Adrenal gland (tissue), 12 donors: ENCODE measurements around the gene KIF6. TPM values are rescaled to one million over a fixed set of nuclear protein-coding genes. Genes with fewer than 3 reads are reported as not detected.
"Not testable (repeated sequence)": the region's sequence is repeated elsewhere in the genome, so short reads cannot be mapped to it uniquely, and the experiment has no call there.

Experiments
- DNase-seq, 7 donors: peaks; one replicate each; pipeline ENCODE4 v3.0.0-alpha.2; 2019 to 2020
- H3K27ac ChIP-seq, 5 donors: fragments of 200-600 bp; sonication (generic) in 4 of 5; 1 replicate in 3 of 5; 2 replicates in 2 of 5; pipeline versions ENCODE4 v1.5.1 to v1.8.0; 2016 to 2020; ENCODE audit warnings: mild to moderate bottlenecking in 1 of 5
- H3K27me3 ChIP-seq: fragments of 200-600 bp; 2 replicates; pipeline ENCODE4 v1.8.0; 2021
- H3K36me3 ChIP-seq, 2 donors: fragments of 200-600 bp; replicated peaks in 1 of 2; 1 replicate in 1 of 2; 2 replicates in 1 of 2; pipeline versions ENCODE4 v1.5.1 to v1.8.0; 2018 to 2022
- H3K4me1 ChIP-seq, 2 donors: fragments of 200-600 bp; replicated peaks in 1 of 2; 1 replicate in 1 of 2; 2 replicates in 1 of 2; pipeline versions ENCODE4 v1.5.1 to v1.8.0; 2018 to 2021
- H3K4me3 ChIP-seq, 4 donors: fragments of 200-600 bp; sonication (generic) in 3 of 4; one replicate each; pipeline ENCODE4 v1.5.1; 2016 to 2018
- H3K9me3 ChIP-seq, 3 donors: fragments of 200-600 bp; sonication (generic) in 1 of 3; replicated peaks in 1 of 3; 1 replicate in 2 of 3; 2 replicates in 1 of 3; pipeline versions ENCODE4 v1.5.1 to v1.8.0; 2016 to 2021
- POLR2A ChIP-seq, 2 donors: fragments of 450-650 bp; IDR thresholded peaks; one replicate each; pipeline ENCODE4 v1.6.1; 2017; ENCODE audit warnings: antibody characterized with exemption in 2 of 2, mild to moderate bottlenecking in 2 of 2, moderate library complexity in 1 of 2
- WGBS, 4 donors: extraction: QIAGEN DNeasy Blood & Tissue Kit in 2 of 4; methylation state at CpG; one replicate each; pipeline versions ENCODE4 v1.1.5 to v1.1.7; 2013 to 2017; 5-methylcytosine and 5-hydroxymethylcytosine counted together
- intact Hi-C, 2 donors: fragments of 100-400 bp; cut with DNase I; formaldehyde crosslinking; loops; one replicate each; pipeline versions ENCODE4 v1.14.1 to v1.15.0; 2022 to 2023
- polyA plus RNA-seq, 3 donors: library from polyadenylated mRNA; stranded (reverse); fragments of 200-250 nt in 2 of 3; fragments of 350-450 nt in 1 of 3; fragmentation: Illumina TruSeq in 1 of 3; extraction: RNeasy Lipid Tissue Mini Kit (QIAGEN cat#74804) in 1 of 3; gene quantifications; one replicate each; pipeline ENCODE4 v1.2.3, GENCODE V29; 2013 to 2014
- total RNA-seq, 9 donors: library from RNA; depleted of rRNA in 4 of 9; stranded (reverse); fragments of >200 nt in 4 of 9; fragments of 120-200 nt in 1 of 9; fragmentation: NEBNext Ultra II Directional in 1 of 9; extraction: Animal tissue kit (Norgen Biotek cat#: 25700) in 1 of 9; gene quantifications; one replicate each; pipeline versions ENCODE4 v1.1.0 to v1.2.4, GENCODE V29; 2013 to 2023
- TF ChIP-seq, protein P1 (sequence below), 6 experiments: fragments of 450-650 bp in 4 of 6; fragments of 200-600 bp in 2 of 6; sonication (generic) in 1 of 6; IDR thresholded peaks; 1 replicate in 5 of 6; 2 replicates in 1 of 6; pipeline versions ENCODE4 v1.5.1 to v1.8.0; 2016 to 2021; ENCODE audit warnings: antibody characterized with exemption in 6 of 6, mild to moderate bottlenecking in 2 of 6, moderate library complexity in 1 of 6
- donor health status: healthy with polysubstance abuse.
- donor health status: Bipolar disorder and iron deficiency.
- donor health status: DM: yes; HTN: yes; CAD: no.
- donor health status: DM: no; HTN: no; CAD: no.
- donor health status: DM: no; HTN: no; CAD: no.
- donor health status: DM: yes; HTN: yes; CAD: no.

Gene KIF6
- total and polyA plus RNA-seq, 12 donors = 0.52 to 4.2 (median 0.73) TPM

DNA sequence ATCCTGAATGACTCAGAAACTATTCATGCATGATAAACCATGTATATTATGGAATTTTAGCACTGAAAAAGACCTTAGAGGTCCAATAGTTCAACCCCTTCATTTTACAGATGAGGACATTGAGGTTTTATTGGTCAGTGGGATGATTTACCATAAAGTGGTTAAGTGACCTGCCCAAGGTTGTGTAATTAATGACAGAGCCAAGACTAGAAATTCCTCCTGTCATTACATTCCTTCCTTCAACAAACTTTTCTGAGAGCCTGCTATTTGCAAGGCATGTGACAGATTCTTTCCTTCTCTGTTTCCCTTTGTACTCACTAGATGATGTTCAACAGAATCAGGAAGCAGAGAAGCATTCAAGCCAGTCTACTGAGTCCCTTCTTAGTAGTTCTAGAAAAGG, 232.0 kb downstream of the KIF6 start:
- Histone ChIP-seq H3K4me3 (no peak overlapping the region), H3K27ac (no peak overlapping the region), H3K9me3 (no peaks in the 10 kb centered on the region), H3K4me1 (no peaks in the 10 kb centered on the region), H3K36me3 (no peaks in the 10 kb centered on the region), H3K27me3 (no peaks in the 10 kb centered on the region)
- TF ChIP-seq, protein P1, sequence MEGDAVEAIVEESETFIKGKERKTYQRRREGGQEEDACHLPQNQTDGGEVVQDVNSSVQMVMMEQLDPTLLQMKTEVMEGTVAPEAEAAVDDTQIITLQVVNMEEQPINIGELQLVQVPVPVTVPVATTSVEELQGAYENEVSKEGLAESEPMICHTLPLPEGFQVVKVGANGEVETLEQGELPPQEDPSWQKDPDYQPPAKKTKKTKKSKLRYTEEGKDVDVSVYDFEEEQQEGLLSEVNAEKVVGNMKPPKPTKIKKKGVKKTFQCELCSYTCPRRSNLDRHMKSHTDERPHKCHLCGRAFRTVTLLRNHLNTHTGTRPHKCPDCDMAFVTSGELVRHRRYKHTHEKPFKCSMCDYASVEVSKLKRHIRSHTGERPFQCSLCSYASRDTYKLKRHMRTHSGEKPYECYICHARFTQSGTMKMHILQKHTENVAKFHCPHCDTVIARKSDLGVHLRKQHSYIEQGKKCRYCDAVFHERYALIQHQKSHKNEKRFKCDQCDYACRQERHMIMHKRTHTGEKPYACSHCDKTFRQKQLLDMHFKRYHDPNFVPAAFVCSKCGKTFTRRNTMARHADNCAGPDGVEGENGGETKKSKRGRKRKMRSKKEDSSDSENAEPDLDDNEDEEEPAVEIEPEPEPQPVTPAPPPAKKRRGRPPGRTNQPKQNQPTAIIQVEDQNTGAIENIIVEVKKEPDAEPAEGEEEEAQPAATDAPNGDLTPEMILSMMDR (IDR thresholded peaks at IDR 0.05) = no peak
- no peak for TF ChIP-seq POLR2A (IDR thresholded peaks at IDR 0.05)
- intact Hi-C loops = no loop called here
- DNase-seq = no peak

DNA sequence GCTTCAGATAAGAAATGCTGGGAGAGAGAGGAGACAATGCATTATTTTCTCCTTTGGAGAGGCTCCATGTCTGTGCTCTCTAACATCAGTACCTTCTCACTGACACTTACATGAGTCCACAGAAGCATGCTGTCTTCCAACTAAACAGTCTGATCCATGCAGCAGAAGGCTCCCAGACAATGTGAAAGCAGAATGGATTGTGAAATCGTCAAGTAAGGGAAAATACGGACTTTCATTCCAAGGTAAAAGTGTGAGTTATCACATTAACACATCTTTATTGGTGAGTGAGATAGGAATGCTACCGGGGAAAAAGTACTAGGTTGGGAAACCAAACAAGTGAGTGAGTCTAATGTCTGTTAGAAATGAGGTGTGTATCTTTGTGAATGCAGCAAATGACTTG, 235.1 kb downstream of the KIF6 start:
- H3K4me3 ChIP-seq = no peak overlapping the region
- intact Hi-C loops = no loop called here
- no peak for TF ChIP-seq POLR2A (IDR thresholded peaks at IDR 0.05)
- TF ChIP-seq, protein P1 (IDR thresholded peaks at IDR 0.05) = no peak
- H3K27me3 ChIP-seq = no peaks in the 10 kb centered on the region
- H3K36me3 ChIP-seq = no peaks in the 10 kb centered on the region
- H3K4me1 ChIP-seq = no peaks in the 10 kb centered on the region
- WGBS, 4 donors = 57 to 70% (median 63%) methylated on average over 3 of the region's 3 CpGs
- no peaks in the 10 kb centered on the region for H3K9me3 ChIP-seq
- no peak for DNase-seq
- H3K27ac ChIP-seq = peak overlapping the region in 1 of 5 donors; percentile 42

DNA sequence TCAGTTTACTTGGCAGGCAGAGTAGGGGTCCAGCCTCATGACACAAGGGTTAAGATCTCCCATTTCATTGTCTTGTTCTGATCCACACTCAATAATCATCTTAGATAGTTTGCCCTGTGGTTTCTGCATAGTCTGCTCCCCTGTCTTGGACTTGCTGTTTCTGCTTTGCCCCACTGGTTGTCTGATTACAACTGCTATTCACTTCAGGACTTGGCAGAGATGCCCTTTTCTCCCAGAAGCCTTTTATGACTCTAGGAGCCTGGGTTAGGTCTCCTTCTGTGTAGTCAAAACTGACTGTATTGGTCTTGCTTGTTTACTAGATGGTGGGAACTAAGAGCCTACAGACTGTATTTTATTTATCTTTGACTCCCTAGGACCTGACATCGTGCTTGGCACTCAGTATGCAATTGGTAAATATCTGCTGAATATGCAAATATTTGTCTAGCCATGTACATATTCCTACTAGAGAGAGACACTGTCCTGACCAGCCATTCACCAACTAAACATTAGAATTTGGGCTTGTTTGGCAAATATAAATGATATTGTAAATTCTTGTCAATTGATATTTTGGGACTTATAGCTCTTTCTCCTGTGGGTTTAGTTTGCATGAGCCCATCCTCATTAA, 236.8 kb downstream of the KIF6 start:
- intact Hi-C loops = no loop called here
- DNase-seq = no peak
- Histone ChIP-seq H3K27ac (no peak overlapping the region), H3K4me1 (no peaks in the 10 kb centered on the region), H3K36me3 (no peaks in the 10 kb centered on the region), H3K4me3 (no peak overlapping the region), H3K27me3 (no peaks in the 10 kb centered on the region), H3K9me3 (no peaks in the 10 kb centered on the region)
- 85 to 94% (median 90%) methylated on average over 1 of the region's 1 CpG for WGBS, 4 donors
- no peak for TF ChIP-seq POLR2A (IDR thresholded peaks at IDR 0.05)
- TF ChIP-seq, protein P1 (IDR thresholded peaks at IDR 0.05) = no peak

GRCh38 chr6:39484276-39484675, 240.9 kb downstream of the KIF6 start:
- no peak for TF ChIP-seq POLR2A (IDR thresholded peaks at IDR 0.05)
- TF ChIP-seq, protein P1 (IDR thresholded peaks at IDR 0.05) = no peak
- H3K27ac ChIP-seq = no peak overlapping the region
- H3K4me1 ChIP-seq = no peaks in the 10 kb centered on the region
- no peak for DNase-seq
- H3K36me3 ChIP-seq = no peaks in the 10 kb centered on the region
- 83 to 85% (median 84%) methylated on average over 3 of the region's 3 CpGs for WGBS, 4 donors
- H3K4me3 ChIP-seq = no peak overlapping the region
- intact Hi-C loops = no loop called here
- H3K9me3 ChIP-seq = no peaks in the 10 kb centered on the region
- H3K27me3 ChIP-seq = no peaks in the 10 kb centered on the region

DNA sequence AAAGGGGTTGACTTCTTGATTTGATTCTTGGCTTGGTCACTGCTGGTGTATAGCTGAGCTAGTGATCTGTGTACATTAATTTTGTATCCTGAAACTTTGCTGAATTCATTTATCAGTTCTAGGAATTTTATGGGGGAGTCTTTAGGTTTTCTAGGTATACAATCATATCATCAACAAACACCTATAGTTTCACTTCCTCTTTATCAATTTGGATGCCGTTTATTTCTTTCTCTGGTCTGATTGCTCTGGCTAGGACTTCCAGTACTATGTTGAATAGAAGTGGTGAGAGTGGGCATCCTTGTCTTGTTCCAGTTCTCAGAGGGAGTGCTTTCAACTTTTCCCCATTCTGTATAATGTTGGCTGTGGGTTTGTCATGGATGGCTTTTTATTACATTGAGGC, 245.4 kb downstream of the KIF6 start:
- H3K27ac ChIP-seq, H3K36me3 ChIP-seq, intact Hi-C loops, DNase-seq, H3K9me3 ChIP-seq, H3K4me1 ChIP-seq, H3K4me3 ChIP-seq, H3K27me3 ChIP-seq: not testable (repeated sequence)
- WGBS, 4 donors = 86 to 91% (median 90%) methylated on average over 1 of the region's 1 CpG
